SK-N-SH (cell line): ENCODE measurements around the gene RBPJL.

Experiments used
- EZH2phosphoT487 ChIP-seq: fragments of 200-600 bp; sonication (generic); IDR thresholded peaks from 2 replicates; pipeline ENCODE4 v1.6.1; 2017; ENCODE audit warnings: low read depth, mixed run types, mild to moderate bottlenecking, antibody characterized with exemption, moderate library complexity, borderline replicate concordance
- TAF1 ChIP-seq: IDR thresholded peaks from 2 replicates; pipeline ENCODE4 v1.6.1; 2012; ENCODE audit warnings: low read depth, mild to moderate bottlenecking, low read length, moderate library complexity, borderline replicate concordance
- USF2 ChIP-seq: fragments of 150-350 bp; IDR thresholded peaks from 2 replicates; pipeline ENCODE4 v1.6.1; 2017; ENCODE audit warnings: antibody characterized with exemption, low read length, low read depth, borderline replicate concordance
- YY1 ChIP-seq: IDR thresholded peaks from 2 replicates; pipeline ENCODE4 v1.4.0; 2012; ENCODE audit warnings: low read depth, mild to moderate bottlenecking
- TF ChIP-seq, protein P1 (sequence below): fragments of 200-600 bp; sonication (generic); IDR thresholded peaks from 2 replicates; pipeline ENCODE4 v1.6.1; 2017; ENCODE audit warnings: antibody characterized with exemption, mild to moderate bottlenecking, moderate library complexity
- TF ChIP-seq, protein P2 (sequence below): IDR thresholded peaks from 2 replicates; pipeline ENCODE4 v1.6.1; 2012; ENCODE audit warnings: mild to moderate bottlenecking, low read depth, low read length, moderate library complexity

GRCh38 chr20:45341579-45341938 is 34.9 kb downstream of the RBPJL start:
- TF ChIP-seq YY1, result no peak
- no peak for TF ChIP-seq TAF1
- TF ChIP-seq, protein P1, sequence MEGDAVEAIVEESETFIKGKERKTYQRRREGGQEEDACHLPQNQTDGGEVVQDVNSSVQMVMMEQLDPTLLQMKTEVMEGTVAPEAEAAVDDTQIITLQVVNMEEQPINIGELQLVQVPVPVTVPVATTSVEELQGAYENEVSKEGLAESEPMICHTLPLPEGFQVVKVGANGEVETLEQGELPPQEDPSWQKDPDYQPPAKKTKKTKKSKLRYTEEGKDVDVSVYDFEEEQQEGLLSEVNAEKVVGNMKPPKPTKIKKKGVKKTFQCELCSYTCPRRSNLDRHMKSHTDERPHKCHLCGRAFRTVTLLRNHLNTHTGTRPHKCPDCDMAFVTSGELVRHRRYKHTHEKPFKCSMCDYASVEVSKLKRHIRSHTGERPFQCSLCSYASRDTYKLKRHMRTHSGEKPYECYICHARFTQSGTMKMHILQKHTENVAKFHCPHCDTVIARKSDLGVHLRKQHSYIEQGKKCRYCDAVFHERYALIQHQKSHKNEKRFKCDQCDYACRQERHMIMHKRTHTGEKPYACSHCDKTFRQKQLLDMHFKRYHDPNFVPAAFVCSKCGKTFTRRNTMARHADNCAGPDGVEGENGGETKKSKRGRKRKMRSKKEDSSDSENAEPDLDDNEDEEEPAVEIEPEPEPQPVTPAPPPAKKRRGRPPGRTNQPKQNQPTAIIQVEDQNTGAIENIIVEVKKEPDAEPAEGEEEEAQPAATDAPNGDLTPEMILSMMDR, result no peak
- TF ChIP-seq, protein P2, sequence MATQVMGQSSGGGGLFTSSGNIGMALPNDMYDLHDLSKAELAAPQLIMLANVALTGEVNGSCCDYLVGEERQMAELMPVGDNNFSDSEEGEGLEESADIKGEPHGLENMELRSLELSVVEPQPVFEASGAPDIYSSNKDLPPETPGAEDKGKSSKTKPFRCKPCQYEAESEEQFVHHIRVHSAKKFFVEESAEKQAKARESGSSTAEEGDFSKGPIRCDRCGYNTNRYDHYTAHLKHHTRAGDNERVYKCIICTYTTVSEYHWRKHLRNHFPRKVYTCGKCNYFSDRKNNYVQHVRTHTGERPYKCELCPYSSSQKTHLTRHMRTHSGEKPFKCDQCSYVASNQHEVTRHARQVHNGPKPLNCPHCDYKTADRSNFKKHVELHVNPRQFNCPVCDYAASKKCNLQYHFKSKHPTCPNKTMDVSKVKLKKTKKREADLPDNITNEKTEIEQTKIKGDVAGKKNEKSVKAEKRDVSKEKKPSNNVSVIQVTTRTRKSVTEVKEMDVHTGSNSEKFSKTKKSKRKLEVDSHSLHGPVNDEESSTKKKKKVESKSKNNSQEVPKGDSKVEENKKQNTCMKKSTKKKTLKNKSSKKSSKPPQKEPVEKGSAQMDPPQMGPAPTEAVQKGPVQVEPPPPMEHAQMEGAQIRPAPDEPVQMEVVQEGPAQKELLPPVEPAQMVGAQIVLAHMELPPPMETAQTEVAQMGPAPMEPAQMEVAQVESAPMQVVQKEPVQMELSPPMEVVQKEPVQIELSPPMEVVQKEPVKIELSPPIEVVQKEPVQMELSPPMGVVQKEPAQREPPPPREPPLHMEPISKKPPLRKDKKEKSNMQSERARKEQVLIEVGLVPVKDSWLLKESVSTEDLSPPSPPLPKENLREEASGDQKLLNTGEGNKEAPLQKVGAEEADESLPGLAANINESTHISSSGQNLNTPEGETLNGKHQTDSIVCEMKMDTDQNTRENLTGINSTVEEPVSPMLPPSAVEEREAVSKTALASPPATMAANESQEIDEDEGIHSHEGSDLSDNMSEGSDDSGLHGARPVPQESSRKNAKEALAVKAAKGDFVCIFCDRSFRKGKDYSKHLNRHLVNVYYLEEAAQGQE, result no peak
- TF ChIP-seq USF2, result no peak
- no peak for TF ChIP-seq EZH2phosphoT487
